DOHH2 (cell line): ENCODE results near the gene ABHD10.

Experiments used
- CTCF ChIP-seq: fragments of 200-600 bp; sonication (generic); IDR thresholded peaks from one replicate; pipeline ENCODE4 v1.5.1; 2014; ENCODE audit warnings: antibody characterized with exemption, mild to moderate bottlenecking, low read depth, low read length; ENCODE audit not compliant: poor library complexity, severe bottlenecking
- EZH2phosphoT487 ChIP-seq: fragments of 200-600 bp; sonication (generic); IDR thresholded peaks from 2 replicates; pipeline ENCODE4 v1.6.1; 2017; ENCODE audit warnings: borderline replicate concordance, mild to moderate bottlenecking, antibody characterized with exemption, low read length, moderate library complexity, mixed read lengths

DNA sequence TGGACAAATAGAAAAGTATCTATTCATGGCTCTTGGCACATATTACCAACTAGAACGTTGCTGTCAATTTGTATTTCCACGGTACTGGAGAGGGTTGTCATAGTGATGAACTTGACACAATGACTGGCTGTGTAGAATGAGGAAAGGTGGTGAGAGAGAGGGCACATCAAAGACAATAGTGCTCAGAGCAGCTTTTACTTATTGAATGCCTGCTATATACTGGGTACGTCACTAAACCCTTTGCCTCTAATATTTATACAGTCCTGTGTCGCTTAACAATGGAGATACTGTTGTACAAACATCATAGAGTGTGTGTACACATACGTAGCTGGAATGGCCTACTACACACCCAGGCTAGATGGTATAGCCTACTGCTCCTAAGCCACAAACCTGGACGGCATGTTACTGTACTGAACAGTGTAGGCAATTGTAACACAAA, 64.0 kb downstream of the ABHD10 start:
- TF ChIP-seq CTCF (no peak), EZH2phosphoT487 (no peak)
